Endothelial cell of umbilical vein (primary cell): Measurements from ENCODE around the gene GNG8. TPM values are rescaled to one million over a fixed set of nuclear protein-coding genes. Genes with fewer than 3 reads are reported as not detected.

Source experiments
- BruUV-seq: library from RNA; stranded (reverse); fragments of 400-500 nt; replicated peaks from 2 replicates; lab custom pipeline; 2021; lab: Mats Ljungman, UMichigan
- CTCF ChIA-PET: fragments of 300-600, 350-600 bp; sonication (Branson Sonifier 250); formaldehyde crosslinking; loops from one replicate; lab custom pipeline; 2021; ENCODE audit warnings: antibody characterized with exemption, inconsistent platforms; lab: Charles Lee
- POLR2A ChIA-PET: fragments of 300-600, 350-600 bp; sonication (Branson Sonifier 250); formaldehyde crosslinking; loops from one replicate; lab custom pipeline; 2021; ENCODE audit warnings: antibody characterized with exemption, inconsistent platforms; lab: Charles Lee
- DNase-seq: peaks from one replicate; pipeline ENCODE4 v3.0.0-alpha.2; 2011; ENCODE audit warnings: low read depth, low spot score
- FAIRE-seq: peaks from 2 replicates; lab custom pipeline; 2011; peaks lifted over from hg19 to GRCh38; lab: Jason Lieb, UNC
- H2AFZ ChIP-seq: 2 replicates; pipeline ENCODE4 v1.6.0; 2012; ENCODE audit warnings: low read depth, low read length, control low read depth, inconsistent platforms
- H3K27ac ChIP-seq: 2 replicates; pipeline ENCODE4 v1.5.1; 2011; ENCODE audit warnings: low read depth, mild to moderate bottlenecking, control low read depth, low read length, moderate library complexity; ENCODE audit not compliant: insufficient read depth
- H3K27me3 ChIP-seq, 2 experiments: 2 replicates each; pipeline versions ENCODE4 v1.6.0 to v1.6.1; 2011; ENCODE audit warnings: low read length in 2 of 2, mixed read lengths in 1 of 2; ENCODE audit not compliant: control insufficient read depth in 2 of 2, insufficient read depth in 2 of 2
- H3K36me3 ChIP-seq, 2 experiments: 2 replicates in 1 of 2; 3 replicates in 1 of 2; pipeline ENCODE4 v1.5.1; 2011; ENCODE audit warnings: low read length in 2 of 2, mild to moderate bottlenecking in 1 of 2, moderate library complexity in 1 of 2; ENCODE audit not compliant: control insufficient read depth in 2 of 2, insufficient read depth in 2 of 2; ENCODE audit errors: extremely low read depth in 1 of 2
- H3K4me1 ChIP-seq: 3 replicates; pipeline ENCODE4 v1.5.1; 2011; ENCODE audit warnings: mild to moderate bottlenecking, low read length; ENCODE audit not compliant: control insufficient read depth, insufficient read depth; ENCODE audit errors: extremely low read depth
- H3K4me2 ChIP-seq: 2 replicates; pipeline ENCODE4 v1.6.1; 2011; ENCODE audit warnings: low read length, control low read depth, mixed read lengths; ENCODE audit not compliant: insufficient read depth
- H3K4me3 ChIP-seq, 3 experiments: fragments of 200-600 bp in 1 of 3; sonication (generic), shearing (Covaris generic) in 1 of 3; replicated peaks in 1 of 3; 2 replicates each; pipeline ENCODE4 v1.5.1; 2011 to 2016; ENCODE audit warnings: control low read depth in 3 of 3, low read length in 3 of 3, mild to moderate bottlenecking in 2 of 3, inconsistent platforms in 1 of 3, low read depth in 1 of 3, moderate library complexity in 1 of 3; ENCODE audit not compliant: insufficient read depth in 1 of 3
- H3K79me2 ChIP-seq: 2 replicates; pipeline ENCODE4 v1.6.0; 2012; ENCODE audit warnings: low read length, inconsistent platforms; ENCODE audit not compliant: control insufficient read depth, insufficient read depth
- H3K9ac ChIP-seq: replicated peaks from 2 replicates; pipeline ENCODE3; 2011; ENCODE audit warnings: low read length, control low read depth; ENCODE audit not compliant: insufficient read depth; ENCODE audit errors: extremely low read depth
- H3K9me1 ChIP-seq: replicated peaks from 3 replicates; pipeline ENCODE4 v1.6.0; 2011; ENCODE audit warnings: mild to moderate bottlenecking, low read length; ENCODE audit not compliant: control insufficient read depth, insufficient read depth; ENCODE audit errors: extremely low read depth
- H3K9me3 ChIP-seq: replicated peaks from 2 replicates; pipeline ENCODE4 v1.5.1; 2012; ENCODE audit warnings: low read length, inconsistent platforms; ENCODE audit not compliant: control insufficient read depth, insufficient read depth
- H4K20me1 ChIP-seq: replicated peaks from 2 replicates; pipeline ENCODE3; 2011; ENCODE audit warnings: mild to moderate bottlenecking, low read length; ENCODE audit not compliant: control insufficient read depth, insufficient read depth; ENCODE audit errors: extremely low read depth
- CTCF ChIP-seq, 2 donors: IDR thresholded peaks; 1 replicate in 1 of 2; 2 replicates in 1 of 2; pipeline ENCODE4 v1.5.1; 2011; ENCODE audit warnings: low read length in 2 of 2, mild to moderate bottlenecking in 2 of 2, moderate library complexity in 2 of 2, control low read depth in 1 of 2, inconsistent platforms in 1 of 2, low read depth in 1 of 2; ENCODE audit not compliant: insufficient read depth in 1 of 2; ENCODE audit errors: extremely low read depth in 1 of 2
- EZH2 ChIP-seq: IDR thresholded peaks from 2 replicates; pipeline ENCODE4 v1.6.1; 2012; ENCODE audit warnings: borderline replicate concordance, low read depth, mild to moderate bottlenecking, moderate library complexity, low read length, inconsistent platforms; ENCODE audit not compliant: severe bottlenecking
- GATA2 ChIP-seq: IDR thresholded peaks from 2 replicates; pipeline ENCODE4 v1.7.0; 2011; ENCODE audit warnings: low read depth, mild to moderate bottlenecking, moderate library complexity, mixed read lengths, low read length; ENCODE audit not compliant: insufficient read length, insufficient read depth
- MAX ChIP-seq: IDR thresholded peaks from 2 replicates; pipeline ENCODE4 v1.6.1; 2011; ENCODE audit not compliant: insufficient read depth, insufficient read length
- POLR2A ChIP-seq: IDR thresholded peaks from 2 replicates; pipeline ENCODE4 v1.6.1; 2012; ENCODE audit warnings: low read depth, mild to moderate bottlenecking, control low read depth, low read length
- POLR2AphosphoS5 ChIP-seq: IDR thresholded peaks from 2 replicates; pipeline ENCODE4 v1.6.1; 2012; ENCODE audit warnings: low read depth, mild to moderate bottlenecking, control low read depth, low read length, moderate library complexity; ENCODE audit not compliant: insufficient read depth
- dilution Hi-C: fragments of 300-500 bp; cut with MboI; formaldehyde crosslinking; loops from one replicate; pipeline ENCODE4 v1.15.0; 2019; ENCODE audit warnings: low sequenced_read_pairs; ENCODE audit not compliant: extremely low pct_ligation_motif_present
- intact Hi-C: fragments of 100-400 bp; cut with micrococcal nuclease; formaldehyde crosslinking; loops from one replicate; pipeline ENCODE4 v1.10.0; 2022
- polyA plus RNA-seq, 4 experiments: library from polyadenylated mRNA; depleted of rRNA in 3 of 4; stranded (reverse) in 3 of 4; unstranded in 1 of 4; fragments of >200 nt; gene quantifications; 2 replicates each; pipeline versions ENCODE4 v1.2.1 to v1.2.3, GENCODE V29; 2011 to 2012; ENCODE audit warnings: missing spikeins in 1 of 4
- total RNA-seq: library from RNA; stranded (reverse); gene quantifications from 2 replicates; pipeline ENCODE4 v1.2.3, GENCODE V29; 2021

Gene GNG8
- total and polyA plus RNA-seq, 2 donors (not counting 3 experiments of a cell fraction or from before 2014, with no cell fraction given) = not detected

- H3K79me2 ChIP-seq = no peaks in the 10 kb centered on the region
- H3K9ac ChIP-seq = no peak overlapping the region
- H3K4me3 ChIP-seq = no peak overlapping the region
- dilution Hi-C loops = no loop called here
- no peaks in the 10 kb centered on the region for H3K36me3 ChIP-seq
- intact Hi-C loops = no loop called here
- FAIRE-seq (no peak), DNase-seq (no peak)
- no peaks in the 10 kb centered on the region for H3K27me3 ChIP-seq
- CTCF ChIA-PET = interaction anchor here (1.5 to 13.9 kb wide), 2 partner anchors 8 to 42 kb away, joined by 7 to 422 read pairs; partner anchors contain the start of gene DACT3
- H4K20me1 ChIP-seq = no peaks in the 10 kb centered on the region
- no peak overlapping the region for H3K4me2 ChIP-seq
- H3K9me3 ChIP-seq = no peaks in the 10 kb centered on the region
- H3K9me1 ChIP-seq = no peaks in the 10 kb centered on the region
- peaks cover 9% of the 10 kb centered on the region for H3K4me1 ChIP-seq
- no peak overlapping the region for H2AFZ ChIP-seq
- H3K27ac ChIP-seq = no peak overlapping the region
- TF ChIP-seq POLR2A (no peak), MAX (no peak)
- BruUV-seq = no TSS peak
- POLR2A ChIA-PET = no interaction called here
Observed at GRCh38 chr19:46622118-46622446, 13.9 kb downstream of the GNG8 start.

GRCh38 chr19:46621191-46622117 lies 14.5 kb downstream of the GNG8 start:
- no peak overlapping the region for H3K9ac ChIP-seq
- H3K4me1 ChIP-seq = peaks cover 9% of the 10 kb centered on the region
- H3K9me3 ChIP-seq = no peaks in the 10 kb centered on the region
- ChIA-PET CTCF (interaction anchor here (13.9 kb wide), 1 partner anchor 43 kb away, joined by 422 read pairs; the partner anchor contains the start of gene DACT3), POLR2A (no interaction called here)
- BruUV-seq = no TSS peak
- FAIRE-seq = no peak
- no peaks in the 10 kb centered on the region for H3K9me1 ChIP-seq
- dilution Hi-C loops = no loop called here
- no peaks in the 10 kb centered on the region for H4K20me1 ChIP-seq
- no peaks in the 10 kb centered on the region for H3K79me2 ChIP-seq
- H3K27ac ChIP-seq = no peak overlapping the region
- no peak overlapping the region for H3K4me3 ChIP-seq
- no peaks in the 10 kb centered on the region for H3K27me3 ChIP-seq
- no peak overlapping the region for H2AFZ ChIP-seq
- no peak for DNase-seq
- H3K36me3 ChIP-seq = no peaks in the 10 kb centered on the region
- intact Hi-C loops = no loop called here
- H3K4me2 ChIP-seq = no peak overlapping the region
- no peak for TF ChIP-seq POLR2AphosphoS5
- TF ChIP-seq POLR2A = no peak
- no peak for TF ChIP-seq MAX
- TF ChIP-seq GATA2 = no peak
- no peak for TF ChIP-seq CTCF (IDR thresholded peaks at IDR 0.05; ENCODE audit: extremely low read depth in 1 of 2, insufficient read depth in 1 of 2, low read depth in 1 of 2, low read length in 2 of 2)
- no peak for TF ChIP-seq EZH2
